ENCODE data around the gene HLA-E.
"Not testable (repeated sequence)": the region's sequence is repeated elsewhere in the genome, so short reads cannot be mapped to it uniquely, and the experiment has no call there.

The HLA-E gene

DNA sequence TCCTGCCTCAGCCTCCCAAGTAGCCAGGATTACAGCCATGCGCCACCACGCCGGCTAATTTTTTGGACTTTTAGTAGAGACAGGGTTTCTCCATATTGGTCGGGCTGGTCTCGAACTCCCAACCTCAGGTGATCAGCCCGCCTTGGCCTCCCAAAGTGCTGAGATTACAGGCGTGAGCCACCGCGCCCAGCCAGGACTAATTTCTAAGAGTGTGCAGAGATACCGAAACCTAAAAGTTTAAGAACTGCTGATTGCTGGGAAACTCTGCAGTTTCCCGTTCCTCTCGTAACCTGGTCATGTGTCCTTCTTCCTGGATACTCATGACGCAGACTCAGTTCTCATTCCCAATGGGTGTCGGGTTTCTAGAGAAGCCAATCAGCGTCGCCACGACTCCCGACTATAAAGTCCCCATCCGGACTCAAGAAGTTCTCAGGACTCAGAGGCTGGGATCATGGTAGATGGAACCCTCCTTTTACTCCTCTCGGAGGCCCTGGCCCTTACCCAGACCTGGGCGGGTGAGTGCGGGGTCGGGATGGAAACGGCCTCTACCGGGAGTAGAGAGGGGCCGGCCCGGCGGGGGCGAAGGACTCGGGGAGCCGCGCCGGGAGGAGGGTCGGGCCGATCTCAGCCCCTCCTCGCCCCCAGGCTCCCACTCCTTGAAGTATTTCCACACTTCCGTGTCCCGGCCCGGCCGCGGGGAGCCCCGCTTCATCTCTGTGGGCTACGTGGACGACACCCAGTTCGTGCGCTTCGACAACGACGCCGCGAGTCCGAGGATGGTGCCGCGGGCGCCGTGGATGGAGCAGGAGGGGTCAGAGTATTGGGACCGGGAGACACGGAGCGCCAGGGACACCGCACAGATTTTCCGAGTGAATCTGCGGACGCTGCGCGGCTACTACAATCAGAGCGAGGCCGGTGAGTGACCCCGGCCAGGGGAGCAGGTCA, at the start of gene HLA-E:
Gene HLA-E (plus strand): TSS at position 429 of the 945 bp plus-strand sequence. CDS start 23 bp downstream, at position 452.
- DNase-seq: peak; percentile 80

DNA sequence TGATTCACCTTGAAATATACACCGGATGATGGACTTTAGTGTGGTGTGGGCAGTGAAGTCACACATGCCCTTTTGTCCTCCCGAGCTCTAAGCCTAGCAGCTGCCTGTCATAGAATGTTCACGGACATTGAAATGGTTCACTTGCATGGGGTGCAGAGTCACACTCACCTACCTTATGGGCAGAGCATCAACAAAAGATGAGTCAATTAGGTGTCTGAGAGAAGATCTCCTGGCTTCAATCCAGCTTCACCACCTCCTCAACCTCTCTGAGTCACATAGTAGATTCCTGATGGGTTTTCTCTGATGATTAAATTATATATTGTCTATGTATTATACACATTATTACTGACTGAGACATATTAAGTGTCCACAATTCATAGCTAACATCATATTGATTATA, 48.1 kb upstream of the HLA-E start:
- DNase-seq: no peak

- DNase-seq: no peak
Observed at GRCh38 chr6:30443657-30444450, 45.5 kb upstream of the HLA-E start.

DNA sequence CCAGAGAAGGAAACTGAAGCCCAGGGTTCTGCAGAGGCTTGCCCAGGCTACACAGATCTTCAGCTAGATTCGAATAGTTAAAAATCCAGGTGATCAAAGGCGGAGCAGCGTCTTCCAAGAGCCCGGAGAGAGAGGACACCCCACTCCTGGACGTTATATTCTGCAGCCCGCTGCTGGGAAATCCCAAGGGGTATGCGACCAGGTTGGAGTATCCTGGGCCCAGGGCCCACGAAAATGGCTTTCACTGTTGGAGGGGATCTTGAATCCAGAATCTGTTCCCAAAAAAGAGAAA, 44.9 kb upstream of the HLA-E start:
- DNase-seq: no peak

DNA sequence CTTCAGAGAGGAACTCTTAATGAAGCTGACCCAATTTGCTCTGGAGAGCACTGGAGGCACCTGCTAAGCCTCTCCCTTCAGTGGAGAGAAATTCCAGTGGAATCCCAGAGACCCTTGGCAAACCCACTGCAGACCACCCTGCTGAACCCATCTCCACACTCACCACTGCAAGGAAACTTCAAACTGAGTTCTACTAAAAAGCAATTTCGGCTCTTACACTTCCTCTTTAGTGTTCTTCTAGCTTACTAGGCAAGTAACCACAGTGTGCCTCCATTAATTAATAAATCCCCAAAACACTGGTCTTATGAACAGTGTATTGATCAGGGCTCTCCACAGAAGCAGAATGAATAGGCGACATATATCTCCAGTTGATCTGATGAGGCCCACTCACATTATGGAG, 43.0 kb upstream of the HLA-E start:
- DNase-seq: no peak

GRCh38 chr6:30447237-30447636, 42.1 kb upstream of the HLA-E start:
- DNase-seq: no peak

DNA sequence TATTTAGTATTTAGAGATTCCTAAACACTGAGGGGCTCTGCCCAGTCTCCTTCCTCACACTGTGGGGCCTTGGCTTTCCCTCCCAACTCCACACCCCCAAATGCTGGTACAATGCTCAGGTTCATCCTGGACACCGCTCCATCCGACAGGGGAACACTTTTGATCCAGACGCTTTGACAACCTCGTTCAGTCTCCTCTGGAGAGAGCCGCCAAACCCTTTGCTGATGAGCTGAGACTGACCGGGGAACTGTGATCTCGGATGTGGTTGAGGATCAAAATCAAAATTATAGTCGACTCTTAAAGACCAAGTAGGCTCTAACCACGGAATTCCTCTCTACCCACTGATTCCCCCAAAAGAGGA, 38.8 kb upstream of the HLA-E start:
- DNase-seq: no peak

GRCh38 chr6:30450909-30451841, 38.1 kb upstream of the HLA-E start:
- DNase-seq: no peak

GRCh38 chr6:30452736-30453507, 36.4 kb upstream of the HLA-E start:
- no peak for DNase-seq

- DNase-seq: peak; percentile 46
Observed at GRCh38 chr6:30453508-30454116, 35.7 kb upstream of the HLA-E start.

GRCh38 chr6:30459145-30459544, 30.2 kb upstream of the HLA-E start:
- no peak for DNase-seq

DNA sequence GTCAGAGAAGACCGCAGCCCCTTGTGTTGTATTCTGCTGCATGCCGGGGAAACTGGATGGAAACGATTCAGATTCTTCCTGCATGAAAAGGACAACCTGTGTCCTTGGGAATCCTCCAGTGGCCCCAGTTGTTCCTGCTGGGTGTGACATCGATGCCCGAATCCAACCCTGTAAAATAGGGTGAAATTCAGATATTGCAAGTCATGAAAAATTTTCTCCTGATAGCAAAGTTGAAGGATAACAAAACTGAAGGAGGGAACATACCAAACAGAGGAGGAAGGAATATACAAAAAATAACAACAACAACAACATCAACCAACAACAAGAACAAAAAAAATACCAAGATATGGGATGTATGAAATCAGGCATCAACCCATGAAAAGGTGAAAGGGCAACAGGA, 28.3 kb upstream of the HLA-E start:
- DNase-seq: no peak

DNA sequence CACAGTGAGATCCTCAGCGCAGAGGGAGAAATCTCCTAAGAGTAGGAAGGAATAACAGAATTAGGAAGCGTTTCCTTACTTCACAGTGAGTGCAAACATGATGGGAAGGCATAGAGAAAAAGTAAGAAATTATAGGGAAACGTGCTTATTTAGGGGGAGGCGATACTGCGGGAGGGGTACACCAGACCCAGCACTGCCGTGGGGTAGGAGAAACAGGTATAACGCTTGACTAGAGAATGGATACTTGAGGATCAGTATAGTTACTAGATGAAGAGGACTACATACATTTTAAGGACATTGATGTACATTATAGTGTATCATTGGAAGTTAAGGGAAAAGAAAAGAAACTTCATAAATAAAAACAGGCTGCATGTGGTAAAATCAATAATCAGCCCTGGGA, 26.8 kb upstream of the HLA-E start:
- DNase-seq: no peak

- no peak for DNase-seq
Observed at GRCh38 chr6:30463242-30463641, 26.1 kb upstream of the HLA-E start.

GRCh38 chr6:30463651-30464618, 25.4 kb upstream of the HLA-E start:
- no peak for DNase-seq

GRCh38 chr6:30465595-30466306, 23.6 kb upstream of the HLA-E start:
- DNase-seq: no peak

DNA sequence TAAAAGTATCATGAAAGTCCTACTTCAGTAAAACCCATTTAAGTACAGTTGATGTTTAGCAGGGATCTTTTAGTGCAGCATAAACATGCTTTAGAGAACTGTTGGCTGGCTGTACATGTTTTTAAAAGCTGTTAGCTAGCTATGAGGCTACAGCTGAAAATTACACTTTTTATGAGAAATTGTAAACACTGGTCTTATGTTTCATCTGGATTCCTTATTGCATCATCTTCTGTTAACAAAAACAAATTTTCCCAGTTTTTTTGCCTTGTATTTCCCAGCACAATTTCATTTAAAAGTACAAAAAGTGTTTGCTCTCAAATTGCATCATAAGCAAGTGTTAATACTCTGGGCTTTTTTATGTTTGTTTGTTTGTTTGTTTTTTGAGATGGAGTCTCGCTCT, 18.3 kb upstream of the HLA-E start:
- no peak for DNase-seq

DNA sequence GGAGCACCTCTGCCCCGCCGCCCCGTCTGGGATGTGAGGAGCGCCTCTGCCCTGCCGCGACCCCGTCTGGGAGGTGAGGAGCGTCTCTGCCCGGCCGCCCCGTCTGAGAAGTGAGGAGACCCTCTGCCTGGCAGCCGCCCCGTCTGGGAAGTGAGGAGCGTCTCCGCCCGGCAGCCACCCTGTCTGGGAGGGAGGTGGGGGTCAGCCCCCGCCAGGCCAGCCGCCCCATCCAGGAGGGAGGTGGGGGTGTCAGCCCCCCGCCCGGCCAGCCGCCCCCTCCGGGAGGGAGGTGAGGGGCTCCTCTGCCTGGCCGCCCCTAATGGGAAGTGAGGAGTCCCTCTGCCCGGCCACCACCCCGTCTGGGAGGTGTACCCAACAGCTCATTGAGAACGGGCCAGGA, 14.2 kb upstream of the HLA-E start:
- not testable (repeated sequence) for DNase-seq

GRCh38 chr6:30480536-30481156, 8.7 kb upstream of the HLA-E start:
- DNase-seq: no peak

All from NCI-H1436 (cell line).